Neural cell (in vitro differentiated cells): ENCODE results near the gene METTL15.

Experiments used
- POLR2AphosphoS5 ChIP-seq: IDR thresholded peaks from 2 replicates; pipeline ENCODE4 v1.6.1; 2012
- RAD21 ChIP-seq: fragments of 450-650 bp; conservative IDR thresholded peaks from 2 replicates; pipeline ENCODE4 v1.6.1; 2014; ENCODE audit warnings: antibody characterized with exemption, mild to moderate bottlenecking, moderate library complexity
- TAF1 ChIP-seq: IDR thresholded peaks from 2 replicates; pipeline ENCODE4 v1.6.1; 2012; ENCODE audit warnings: low read depth
- TF ChIP-seq, protein P1 (sequence below): fragments of 450-650 bp; IDR thresholded peaks from 2 replicates; pipeline ENCODE4 v1.5.1; 2014; ENCODE audit warnings: antibody characterized with exemption, mild to moderate bottlenecking, moderate library complexity; ENCODE audit not compliant: poor library complexity, severe bottlenecking

DNA sequence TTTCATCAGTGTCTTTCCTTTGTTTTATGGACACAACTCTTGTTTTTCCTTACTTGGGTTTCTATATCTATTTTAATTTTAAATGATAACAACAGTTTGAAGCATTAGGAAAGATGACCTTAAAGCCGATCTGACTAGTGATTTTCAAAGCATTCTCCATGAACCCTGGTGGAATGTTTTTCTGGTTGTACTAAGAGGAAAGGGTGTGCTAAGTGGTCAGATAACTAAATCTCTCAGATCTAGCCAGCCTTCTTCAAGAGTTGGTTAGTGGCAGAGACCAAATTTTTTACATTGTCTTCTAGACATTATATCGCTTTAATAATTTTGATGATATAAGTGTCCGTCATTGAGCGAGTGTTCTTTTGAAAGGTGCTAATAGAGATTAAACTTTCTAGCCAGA is 134.4 kb downstream of the METTL15 start:
- TF ChIP-seq, protein P1, sequence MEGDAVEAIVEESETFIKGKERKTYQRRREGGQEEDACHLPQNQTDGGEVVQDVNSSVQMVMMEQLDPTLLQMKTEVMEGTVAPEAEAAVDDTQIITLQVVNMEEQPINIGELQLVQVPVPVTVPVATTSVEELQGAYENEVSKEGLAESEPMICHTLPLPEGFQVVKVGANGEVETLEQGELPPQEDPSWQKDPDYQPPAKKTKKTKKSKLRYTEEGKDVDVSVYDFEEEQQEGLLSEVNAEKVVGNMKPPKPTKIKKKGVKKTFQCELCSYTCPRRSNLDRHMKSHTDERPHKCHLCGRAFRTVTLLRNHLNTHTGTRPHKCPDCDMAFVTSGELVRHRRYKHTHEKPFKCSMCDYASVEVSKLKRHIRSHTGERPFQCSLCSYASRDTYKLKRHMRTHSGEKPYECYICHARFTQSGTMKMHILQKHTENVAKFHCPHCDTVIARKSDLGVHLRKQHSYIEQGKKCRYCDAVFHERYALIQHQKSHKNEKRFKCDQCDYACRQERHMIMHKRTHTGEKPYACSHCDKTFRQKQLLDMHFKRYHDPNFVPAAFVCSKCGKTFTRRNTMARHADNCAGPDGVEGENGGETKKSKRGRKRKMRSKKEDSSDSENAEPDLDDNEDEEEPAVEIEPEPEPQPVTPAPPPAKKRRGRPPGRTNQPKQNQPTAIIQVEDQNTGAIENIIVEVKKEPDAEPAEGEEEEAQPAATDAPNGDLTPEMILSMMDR, result no peak
- TF ChIP-seq POLR2AphosphoS5 (no peak), TAF1 (no peak), RAD21 (no peak)
